GM18526 (cell line): ENCODE results near the gene SNAPC3.

ENCODE experiments used
- POLR2A ChIP-seq: IDR thresholded peaks from 3 replicates; pipeline ENCODE4 v1.6.1; 2011; ENCODE audit not compliant: insufficient read length; ENCODE audit errors: extremely low read depth

SNAPC3 gene

DNA sequence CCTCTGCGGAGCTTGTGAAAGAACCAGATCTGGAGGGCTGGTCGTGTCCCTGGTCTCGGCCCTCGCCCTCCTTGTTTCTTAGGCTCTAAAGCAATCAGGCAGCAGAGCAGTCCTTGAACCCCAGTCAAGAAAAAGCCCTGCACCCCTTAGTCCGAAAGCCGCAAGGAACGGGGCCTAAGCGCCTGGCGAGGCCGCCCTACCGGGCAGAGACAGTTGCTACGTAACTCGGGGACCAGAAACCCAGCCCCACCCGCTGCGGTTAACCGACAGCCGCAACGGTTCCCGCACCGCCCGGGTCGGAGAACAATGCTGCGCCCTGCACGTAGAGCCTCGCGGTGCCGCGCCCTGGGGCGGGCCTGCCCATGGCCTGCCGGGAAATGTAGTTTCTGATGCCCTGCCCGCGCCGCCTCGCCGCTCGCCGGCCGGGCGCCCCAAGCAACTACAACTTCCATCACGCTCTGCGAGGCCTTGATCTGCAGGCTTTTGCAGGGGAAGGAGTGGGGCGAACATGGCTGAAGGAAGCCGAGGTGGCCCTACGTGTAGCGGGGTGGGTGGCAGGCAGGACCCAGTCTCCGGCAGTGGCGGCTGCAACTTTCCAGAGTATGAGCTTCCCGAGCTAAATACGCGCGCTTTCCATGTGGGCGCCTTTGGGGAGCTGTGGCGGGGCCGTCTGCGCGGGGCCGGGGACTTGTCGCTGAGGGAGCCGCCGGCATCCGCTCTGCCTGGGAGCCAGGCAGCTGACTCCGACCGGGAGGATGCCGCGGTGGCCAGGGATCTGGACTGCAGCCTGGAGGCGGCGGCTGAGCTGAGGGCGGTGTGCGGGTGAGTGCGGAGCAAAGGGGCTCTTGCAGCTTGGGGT is at the start of gene SNAPC3:
TSS of gene SNAPC3 (plus strand) at position 505 of the 859 bp plus-strand sequence. CDS start at position 509, 4 bp downstream.
- peak; percentile 90 for TF ChIP-seq POLR2A

DNA sequence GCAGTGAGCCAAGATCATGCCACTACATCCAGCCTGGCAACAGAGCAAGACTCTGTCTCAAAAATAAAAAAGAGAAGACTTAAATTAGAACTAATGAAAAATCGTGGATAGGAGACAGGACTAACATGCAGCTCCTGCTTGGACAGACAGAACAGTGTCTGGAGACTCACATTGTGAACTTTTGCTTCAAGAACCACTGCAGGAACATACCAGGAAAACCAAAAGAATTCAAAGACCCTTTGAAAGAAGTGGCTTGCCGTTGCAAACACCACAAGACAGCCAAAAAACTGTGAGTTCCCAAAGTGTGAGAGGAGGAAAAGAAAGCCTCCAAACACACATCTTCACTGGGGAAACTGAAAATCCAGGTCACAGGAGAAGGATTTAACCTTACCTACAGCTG is 48.8 kb upstream of the SNAPC3 start:
- TF ChIP-seq POLR2A, result no peak

DNA sequence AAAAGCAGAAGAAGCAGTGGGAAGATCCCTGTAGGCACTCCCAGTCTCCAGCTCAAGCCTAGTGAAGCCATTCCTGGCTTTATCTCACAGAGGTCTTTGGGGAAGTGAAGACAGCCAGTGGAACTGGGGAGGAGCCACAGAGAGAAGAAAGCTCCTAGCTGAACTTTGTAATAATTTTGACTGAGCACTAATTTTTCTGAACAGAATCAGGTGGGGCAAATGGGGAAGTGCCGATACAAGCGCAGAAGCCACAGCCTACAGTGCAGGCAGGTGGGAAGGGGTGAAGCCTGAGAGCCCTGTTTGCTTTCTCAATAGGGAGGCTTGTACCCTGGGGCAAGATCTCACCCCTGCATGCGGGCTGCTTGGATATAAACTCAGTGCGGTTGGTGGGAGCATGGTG is 48.4 kb upstream of the SNAPC3 start:
- TF ChIP-seq POLR2A, result no peak

DNA sequence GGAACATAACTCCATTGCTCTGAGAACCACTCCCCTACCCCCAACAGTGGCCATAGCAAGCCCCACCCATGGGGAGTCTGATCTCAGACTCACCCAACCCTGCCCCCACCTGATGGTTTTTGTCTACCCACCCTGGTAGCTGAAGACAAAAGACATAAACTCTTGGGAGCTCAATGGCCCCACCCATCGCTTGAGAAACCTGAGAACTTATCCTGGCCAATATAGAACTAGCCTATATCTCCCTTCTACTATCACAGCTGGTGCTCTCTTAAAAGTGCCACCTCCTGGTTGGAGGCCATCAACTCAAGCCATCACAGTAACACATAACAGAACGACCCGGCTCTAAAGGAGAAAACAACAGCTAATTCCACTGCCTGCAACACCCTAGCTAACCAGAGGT is 47.9 kb upstream of the SNAPC3 start:
- TF ChIP-seq POLR2A, result no peak

DNA sequence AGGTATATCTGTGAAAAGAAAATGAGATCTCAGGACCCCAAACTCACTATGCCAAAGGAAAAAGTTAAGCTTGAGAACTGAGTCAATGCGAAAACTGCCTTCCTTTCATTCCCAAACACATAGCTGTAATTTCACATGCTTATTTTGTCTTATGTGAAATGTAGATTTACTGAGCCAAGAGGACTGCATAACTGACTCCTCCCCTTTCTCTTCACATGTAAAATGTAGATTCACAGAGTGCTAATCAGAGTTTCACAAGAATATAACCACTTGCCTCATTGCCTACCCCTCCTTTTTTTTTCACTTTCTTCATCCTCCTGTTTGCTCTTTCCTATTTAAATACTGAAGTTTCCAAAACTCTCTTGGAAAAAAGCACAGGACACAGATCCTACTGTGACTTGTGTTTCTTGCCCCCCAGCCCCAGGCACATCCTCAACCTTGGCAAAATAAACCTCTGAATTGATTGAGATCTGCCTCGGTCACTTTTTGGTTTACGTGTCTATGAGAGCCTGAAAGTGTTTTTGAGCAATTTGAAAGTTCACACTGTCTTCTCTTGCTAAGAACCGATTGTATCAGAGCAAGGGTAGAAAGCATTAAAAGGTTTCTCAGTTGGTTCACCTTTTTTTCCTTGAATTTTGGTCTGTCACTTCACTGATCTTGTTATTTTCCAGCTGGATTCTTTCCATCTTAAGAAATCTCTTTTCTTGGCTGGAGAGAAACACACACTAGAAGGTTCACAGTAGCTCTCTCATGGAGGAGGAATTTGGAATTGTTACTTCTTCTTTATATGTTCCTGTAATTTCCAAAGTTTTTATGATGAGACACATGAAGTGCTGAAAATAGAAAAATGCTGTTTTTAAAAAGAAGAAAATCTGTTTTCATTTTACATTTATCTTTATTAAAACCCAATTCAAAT is 44.8 kb upstream of the SNAPC3 start:
- no peak for TF ChIP-seq POLR2A

DNA sequence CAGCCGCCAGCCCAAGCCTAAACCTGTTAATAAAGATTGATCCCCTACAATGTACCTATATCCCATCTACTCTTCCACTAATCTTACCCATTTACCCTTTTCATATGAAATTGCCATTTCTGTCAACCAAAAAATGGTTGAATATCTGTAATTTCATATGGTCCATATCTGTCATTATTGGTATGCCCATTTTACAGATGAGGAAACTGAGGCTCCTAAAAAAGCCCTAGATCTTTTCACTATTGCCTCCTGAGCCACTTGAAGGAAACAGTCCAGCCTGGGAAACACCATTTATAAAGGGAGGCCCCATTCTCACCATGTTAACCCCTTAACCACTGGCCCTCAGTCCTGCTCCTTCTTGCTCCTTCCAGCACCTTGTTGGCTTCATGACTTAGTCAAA is 41.2 kb upstream of the SNAPC3 start:
- TF ChIP-seq POLR2A, result no peak

DNA sequence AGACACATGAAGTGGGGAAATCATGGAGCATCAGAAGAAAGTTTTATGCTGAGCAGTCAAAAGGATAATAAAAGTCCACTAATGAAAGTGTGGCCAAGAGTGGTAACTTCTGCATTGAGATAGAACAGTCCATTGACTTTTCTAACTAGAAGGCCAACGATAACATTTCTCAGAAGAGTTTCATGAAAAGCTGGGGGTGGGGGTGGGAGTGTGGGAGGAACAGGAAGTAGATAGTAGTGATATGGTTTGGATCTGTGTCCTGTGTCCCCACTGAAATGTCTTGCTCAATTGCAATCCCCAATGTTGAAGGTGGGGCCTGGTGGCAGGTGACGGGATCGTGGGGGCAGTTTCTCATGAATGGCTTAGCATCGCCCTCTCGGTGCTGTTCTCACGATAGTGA is 36.2 kb upstream of the SNAPC3 start:
- TF ChIP-seq POLR2A, result no peak

DNA sequence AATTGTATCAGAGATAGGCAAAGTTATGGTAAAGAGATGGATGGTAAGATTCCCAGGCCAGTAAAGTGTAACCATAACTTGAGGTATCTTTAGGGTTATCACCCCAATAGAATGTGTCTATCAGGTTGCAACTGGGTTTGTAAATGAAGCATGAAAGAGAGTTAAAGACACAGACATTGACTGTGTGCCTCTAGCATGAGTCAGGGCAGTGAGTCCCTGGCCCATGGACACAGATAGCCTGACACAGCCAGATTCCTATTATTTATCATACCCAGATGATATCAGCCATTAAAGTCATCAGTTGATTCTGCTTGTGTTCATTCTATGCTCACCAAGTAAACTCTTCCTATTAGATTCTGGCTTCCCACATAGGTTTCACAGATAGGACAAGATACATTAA is 33.5 kb upstream of the SNAPC3 start:
- no peak for TF ChIP-seq POLR2A

DNA sequence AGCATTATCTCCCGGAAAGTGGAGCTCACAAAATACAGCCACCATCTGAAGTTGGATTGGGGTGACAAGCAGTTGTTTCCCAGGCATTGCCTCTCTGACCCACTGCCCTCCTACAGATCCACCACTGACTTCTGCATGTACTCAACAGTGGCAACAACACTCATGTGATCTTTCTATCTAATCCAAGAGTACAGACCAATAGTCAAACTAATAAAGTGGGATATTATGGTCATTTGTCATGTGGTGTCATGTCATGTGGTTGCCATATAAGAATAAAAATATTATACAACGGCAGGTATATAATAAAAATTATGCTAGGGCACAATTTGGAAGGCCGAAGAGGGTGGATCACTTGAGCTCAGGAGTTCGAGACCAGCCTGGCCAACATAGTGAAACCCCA is 33.0 kb upstream of the SNAPC3 start:
- no peak for TF ChIP-seq POLR2A

DNA sequence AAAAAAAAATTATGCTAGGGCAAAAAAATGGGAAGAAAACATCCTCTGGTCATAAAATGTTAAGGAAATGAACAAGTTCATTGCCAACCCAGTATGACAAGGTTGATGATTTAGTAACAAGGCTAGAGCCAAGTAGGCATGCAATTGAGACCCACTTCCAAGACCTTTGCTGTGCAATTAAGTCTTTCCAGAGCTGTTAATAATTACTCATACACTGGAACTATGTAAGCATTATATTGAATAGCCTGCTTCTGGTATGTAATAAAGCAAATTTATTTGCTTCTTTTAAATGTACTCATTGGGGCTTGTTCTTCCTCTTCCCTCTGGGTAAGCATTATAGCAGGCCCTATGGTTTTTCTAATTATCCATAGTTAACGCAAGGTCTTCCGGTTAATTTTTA is 32.5 kb upstream of the SNAPC3 start:
- no peak for TF ChIP-seq POLR2A

DNA sequence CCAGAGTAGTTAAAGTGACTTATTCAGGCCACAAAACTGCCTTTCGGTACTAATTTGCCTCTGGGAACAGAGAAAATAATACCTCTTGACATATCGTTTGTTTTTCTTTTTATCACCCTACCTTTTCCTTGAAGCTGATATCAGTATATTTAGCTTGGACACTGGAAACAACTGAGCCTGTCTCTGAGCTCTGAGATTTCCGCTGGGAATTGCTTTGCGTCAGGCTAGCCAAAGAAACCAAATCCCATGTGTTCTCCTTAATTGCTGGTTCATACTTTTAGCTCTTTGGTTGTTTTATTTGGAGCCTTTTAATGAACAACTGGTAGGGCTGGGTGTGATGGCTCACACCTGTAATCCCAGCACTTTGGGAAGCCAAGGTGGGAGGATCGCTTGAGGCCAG is 30.3 kb upstream of the SNAPC3 start:
- TF ChIP-seq POLR2A, result no peak

DNA sequence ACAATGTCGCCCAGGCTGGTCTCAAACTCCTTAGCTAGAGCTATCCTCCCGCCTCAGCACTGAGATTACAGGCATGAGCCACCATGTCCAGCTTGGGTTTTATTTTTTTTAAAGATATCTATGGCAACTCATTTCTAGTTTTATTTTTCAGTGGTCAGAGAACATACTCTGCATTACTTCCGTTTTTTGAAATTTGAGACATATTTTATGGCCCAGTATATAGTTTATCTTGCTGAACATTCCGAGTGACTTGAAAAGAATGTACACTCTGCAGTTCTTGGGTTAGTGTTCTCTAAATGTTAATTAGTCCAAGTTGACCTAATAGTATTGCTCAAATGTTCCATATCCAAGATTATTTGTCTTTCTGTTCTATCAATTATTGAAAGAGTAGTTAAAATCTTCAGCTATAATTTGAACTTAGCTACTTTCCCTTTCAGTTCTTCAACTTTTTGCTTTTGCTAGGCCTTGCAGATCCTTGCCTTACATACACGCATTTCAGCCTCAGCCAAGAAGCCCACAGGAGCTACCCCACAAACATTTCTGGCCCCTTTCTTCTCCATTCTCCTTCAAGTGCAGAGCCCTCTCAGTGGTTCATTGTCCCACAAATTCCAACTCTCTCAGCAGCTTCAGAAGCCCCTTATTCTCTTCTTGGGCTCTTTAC is 22.3 kb upstream of the SNAPC3 start:
- TF ChIP-seq POLR2A, result no peak

DNA sequence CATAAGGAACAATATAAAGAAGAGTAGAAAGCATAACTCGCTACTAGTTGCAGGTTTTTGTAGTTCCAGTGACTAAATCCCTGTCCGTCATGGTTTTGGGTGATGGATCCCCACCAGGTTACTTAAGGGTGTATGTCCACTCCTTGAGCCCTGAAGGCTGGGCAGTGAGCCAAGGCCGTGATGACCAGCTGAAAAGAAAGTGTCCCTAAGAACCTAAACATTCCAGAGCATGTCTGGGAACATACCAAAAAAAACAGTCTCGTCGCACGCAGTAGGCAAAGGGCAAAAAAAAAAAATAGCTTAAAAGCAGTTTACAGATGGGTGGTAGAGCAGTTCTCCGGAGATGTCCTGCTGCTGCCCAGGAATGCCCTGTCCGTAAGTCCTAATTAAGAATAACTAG is 21.4 kb upstream of the SNAPC3 start:
- TF ChIP-seq POLR2A, result no peak

DNA sequence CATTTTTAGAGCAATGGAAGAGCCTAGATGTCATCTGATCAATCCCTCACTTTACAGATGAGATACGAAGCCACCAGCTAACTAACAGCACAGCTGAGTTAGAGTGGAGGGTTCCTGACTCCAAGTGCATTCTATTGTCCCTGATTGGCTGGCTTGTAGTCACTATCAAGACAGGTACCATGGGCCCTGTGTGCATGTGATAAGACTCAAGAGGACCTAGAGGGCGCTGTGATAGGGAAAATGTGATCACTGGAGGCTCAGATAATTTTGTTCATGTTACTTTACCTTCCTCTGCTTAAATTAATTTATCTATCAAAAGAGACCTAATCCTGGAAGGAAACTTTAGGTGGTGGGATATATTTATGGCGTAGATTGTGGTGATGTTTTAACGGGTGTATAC is 19.5 kb upstream of the SNAPC3 start:
- TF ChIP-seq POLR2A, result no peak

DNA sequence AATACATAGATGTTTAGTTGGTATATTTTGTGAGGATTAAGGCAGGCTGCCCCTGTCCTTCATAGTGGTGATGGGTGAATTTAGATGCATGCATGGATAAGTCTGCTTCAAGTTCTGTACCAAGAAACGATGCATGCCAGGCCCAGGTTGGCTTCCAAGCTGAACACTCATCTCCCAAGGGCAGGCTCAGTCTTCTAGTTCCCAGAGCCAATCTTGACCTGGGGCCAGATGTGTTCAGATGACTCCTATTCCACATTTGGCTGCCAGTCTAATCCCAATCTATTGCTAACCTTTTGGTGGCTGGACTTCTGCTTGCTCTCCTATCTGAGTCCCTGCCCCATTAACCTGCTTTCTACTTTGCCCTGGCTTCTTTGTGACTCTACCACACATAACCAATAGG is 18.5 kb upstream of the SNAPC3 start:
- TF ChIP-seq POLR2A, result no peak

DNA sequence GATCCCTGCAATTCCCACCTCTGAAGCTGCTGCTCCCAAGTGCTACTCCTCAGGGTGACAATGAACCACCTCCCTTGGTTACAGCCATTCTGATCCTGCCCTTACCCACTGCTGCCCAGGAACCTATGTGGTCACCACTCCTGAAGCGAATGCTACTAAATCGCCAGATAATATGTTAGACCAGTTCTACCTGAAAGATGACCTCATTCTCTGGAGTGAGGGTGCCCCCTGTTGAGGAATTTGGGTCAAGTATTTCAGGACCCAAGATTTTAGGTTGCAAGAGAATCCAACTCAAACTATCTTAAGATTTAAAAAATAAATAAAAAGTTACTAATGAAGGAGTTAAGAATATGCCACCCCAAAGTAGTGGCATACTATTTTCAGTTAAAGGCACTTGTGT is 5.8 kb upstream of the SNAPC3 start:
- TF ChIP-seq POLR2A, result no peak
